ENCODE results near the gene KLF11. TPM values are rescaled to one million over a fixed set of nuclear protein-coding genes. Genes with fewer than 3 reads are reported as not detected.

Gene KLF11
- polyA plus RNA-seq, 2 of the 4 experiments (the other 2 are of a cell fraction) = 2.8 to 8.2 TPM

- TF ChIP-seq MYC (IDR thresholded peaks at IDR 0.05; ENCODE audit: borderline replicate concordance, low read length) = no peak
- TF ChIP-seq HOXB5 (CRISPR knock-in tag; IDR thresholded peaks at IDR 0.05) = no peak
Observed at GRCh38 chr2:10094271-10094814, 51.0 kb downstream of the KLF11 start (continued).

- DNase-seq (ENCODE audit: low read depth in 1 of 2, low spot score in 1 of 2) = no peak
- Histone ChIP-seq H3K9me3 (no peaks in the 10 kb centered on the region), H3K4me2 (no peak overlapping the region), H3K4me1 (peaks cover 5% of the 10 kb centered on the region), H3K27ac (no peak overlapping the region), H3K4me3 (no peak overlapping the region)
- CTCF ChIA-PET = interaction anchor here (0.9 to 19.0 kb wide), 10 partner anchors 19 to 340 kb away, joined by 3 to 612 read pairs (median 4); partner anchors contain the start of gene CYS1
- POLR2A ChIA-PET = no interaction called here
- no peak for ATAC-seq
- 93% methylated on average over 7 of the region's 9 CpGs for WGBS (ENCODE audit: missing lambda C conversion rate)
- no peak for FAIRE-seq
- no peak for TF ChIP-seq CHD2 (IDR thresholded peaks at IDR 0.05; ENCODE audit: low read length, partially characterized antibody)
- no peak for TF ChIP-seq ELK1 (IDR thresholded peaks at IDR 0.05; ENCODE audit: low read depth, low read length)
- TF ChIP-seq FOSL2 (IDR thresholded peaks at IDR 0.05) = no peak
- no peak for TF ChIP-seq FOSL2 (CRISPR knock-in tag; IDR thresholded peaks at IDR 0.05)
- TF ChIP-seq CTCF (IDR thresholded peaks at IDR 0.05) = no peak
- TF ChIP-seq POLR2AphosphoS2 (conservative IDR thresholded peaks at IDR 0.05; ENCODE audit: low read length) = no peak
- TF ChIP-seq MAFK (IDR thresholded peaks at IDR 0.05; ENCODE audit: partially characterized antibody) = no peak
- no peak for TF ChIP-seq HMGXB4 (CRISPR knock-in tag; IDR thresholded peaks at IDR 0.05; ENCODE audit: borderline replicate concordance)
- no peak for TF ChIP-seq MAX (IDR thresholded peaks at IDR 0.05)
- TF ChIP-seq RNF2 (IDR thresholded peaks at IDR 0.05; ENCODE audit: borderline replicate concordance, low read depth) = no peak
- TF ChIP-seq CHD4 (IDR thresholded peaks at IDR 0.05; ENCODE audit: borderline replicate concordance) = no peak
- TF ChIP-seq E2F6 (IDR thresholded peaks at IDR 0.05; ENCODE audit: borderline replicate concordance, low read depth) = no peak
- no peak for TF ChIP-seq FOSB (CRISPR knock-in tag; IDR thresholded peaks at IDR 0.05)
- TF ChIP-seq REST (IDR thresholded peaks at IDR 0.05) = no peak
- no peak for TF ChIP-seq ZC3H11A (IDR thresholded peaks at IDR 0.05)
Observed at GRCh38 chr2:10095175-10095574, 51.8 kb downstream of the KLF11 start.
